NCI-H345 (cell line): ENCODE results near the gene PRR23A.

Experiments
- DNase-seq: peaks from one replicate; lab custom pipeline; 2025; lab: John Stamatoyannopoulos, UW

PRR23A gene

GRCh38 chr3:138972941-138973340, 33.1 kb downstream of the PRR23A start:
- no peak for DNase-seq

- DNase-seq, result no peak
Observed at GRCh38 chr3:138971766-138972320, 34.2 kb downstream of the PRR23A start.

GRCh38 chr3:138964923-138965322, 41.1 kb downstream of the PRR23A start:
- DNase-seq, result no peak

- DNase-seq, result no peak
Observed at GRCh38 chr3:138964264-138964663, 41.8 kb downstream of the PRR23A start.

- no peak for DNase-seq
Observed at GRCh38 chr3:138962854-138963560, 43.1 kb downstream of the PRR23A start.

GRCh38 chr3:138960417-138960852, 45.6 kb downstream of the PRR23A start:
- no peak for DNase-seq
